Measurements from ENCODE around the gene SLC7A7.
A peak's percentile ranks its signal among the peaks of the same experiment; 100 is the strongest.
"Not testable (repeated sequence)": the region's sequence is repeated elsewhere in the genome, so short reads cannot be mapped to it uniquely, and the experiment has no call there.

The SLC7A7 gene

DNA sequence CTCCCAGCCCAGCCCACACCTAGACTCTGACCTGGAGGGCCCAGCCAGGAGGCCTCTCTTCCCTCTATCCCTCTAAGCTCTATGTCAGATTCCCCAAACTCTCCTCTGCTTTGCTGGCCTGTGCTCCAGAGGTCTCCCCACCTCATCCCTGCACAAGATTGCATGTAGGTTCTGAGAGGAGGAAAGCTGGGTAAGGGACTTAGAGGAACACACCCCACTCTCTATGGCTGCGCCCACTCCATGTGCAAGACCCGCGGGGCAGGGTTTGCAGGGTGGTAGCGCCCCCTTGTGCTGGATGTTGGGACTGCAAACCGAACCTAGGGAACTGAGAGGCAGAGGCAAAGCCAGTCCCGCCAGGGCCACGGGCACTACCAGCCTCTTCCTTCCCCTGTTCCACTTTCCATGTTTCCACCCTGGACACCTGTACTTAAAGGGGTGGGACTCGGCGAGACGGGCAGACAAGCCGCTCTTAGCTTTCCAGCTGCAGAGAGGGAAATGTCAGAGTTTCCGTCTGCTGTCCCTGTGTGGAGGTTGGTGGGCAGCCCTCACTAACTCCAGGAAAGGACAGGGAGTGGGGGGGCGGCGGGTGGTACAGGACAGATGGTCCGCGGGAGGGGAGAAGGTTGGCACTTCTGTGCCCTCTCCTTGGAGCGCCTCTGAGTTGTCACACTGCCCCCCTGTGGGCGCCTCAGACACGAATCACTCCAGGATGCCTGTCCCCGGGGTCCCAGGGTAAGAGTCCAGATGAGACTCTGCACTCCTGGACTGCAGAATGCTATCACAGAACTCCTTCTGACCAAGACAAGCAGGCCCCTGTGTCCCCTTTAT lies 37.9 kb upstream of the SLC7A7 start:
- TF ChIP-seq, protein P1, sequence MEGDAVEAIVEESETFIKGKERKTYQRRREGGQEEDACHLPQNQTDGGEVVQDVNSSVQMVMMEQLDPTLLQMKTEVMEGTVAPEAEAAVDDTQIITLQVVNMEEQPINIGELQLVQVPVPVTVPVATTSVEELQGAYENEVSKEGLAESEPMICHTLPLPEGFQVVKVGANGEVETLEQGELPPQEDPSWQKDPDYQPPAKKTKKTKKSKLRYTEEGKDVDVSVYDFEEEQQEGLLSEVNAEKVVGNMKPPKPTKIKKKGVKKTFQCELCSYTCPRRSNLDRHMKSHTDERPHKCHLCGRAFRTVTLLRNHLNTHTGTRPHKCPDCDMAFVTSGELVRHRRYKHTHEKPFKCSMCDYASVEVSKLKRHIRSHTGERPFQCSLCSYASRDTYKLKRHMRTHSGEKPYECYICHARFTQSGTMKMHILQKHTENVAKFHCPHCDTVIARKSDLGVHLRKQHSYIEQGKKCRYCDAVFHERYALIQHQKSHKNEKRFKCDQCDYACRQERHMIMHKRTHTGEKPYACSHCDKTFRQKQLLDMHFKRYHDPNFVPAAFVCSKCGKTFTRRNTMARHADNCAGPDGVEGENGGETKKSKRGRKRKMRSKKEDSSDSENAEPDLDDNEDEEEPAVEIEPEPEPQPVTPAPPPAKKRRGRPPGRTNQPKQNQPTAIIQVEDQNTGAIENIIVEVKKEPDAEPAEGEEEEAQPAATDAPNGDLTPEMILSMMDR (conservative IDR thresholded peaks at IDR 0.05; ENCODE audit: low read depth, low read length), result peak; percentile 90
- peak; percentile 91 for DNase-seq (ENCODE audit: low read depth)
- H3K4me3 ChIP-seq (ENCODE audit: low read depth, low read length), result peak overlapping the region; percentile 57

- no peak overlapping the region for H3K4me3 ChIP-seq (ENCODE audit: low read depth, low read length)
- TF ChIP-seq, protein P1 (conservative IDR thresholded peaks at IDR 0.05; ENCODE audit: low read depth, low read length), result no peak
- no peak for DNase-seq (ENCODE audit: low read depth)
Observed at GRCh38 chr14:22852599-22852939, 37.3 kb upstream of the SLC7A7 start.

DNA sequence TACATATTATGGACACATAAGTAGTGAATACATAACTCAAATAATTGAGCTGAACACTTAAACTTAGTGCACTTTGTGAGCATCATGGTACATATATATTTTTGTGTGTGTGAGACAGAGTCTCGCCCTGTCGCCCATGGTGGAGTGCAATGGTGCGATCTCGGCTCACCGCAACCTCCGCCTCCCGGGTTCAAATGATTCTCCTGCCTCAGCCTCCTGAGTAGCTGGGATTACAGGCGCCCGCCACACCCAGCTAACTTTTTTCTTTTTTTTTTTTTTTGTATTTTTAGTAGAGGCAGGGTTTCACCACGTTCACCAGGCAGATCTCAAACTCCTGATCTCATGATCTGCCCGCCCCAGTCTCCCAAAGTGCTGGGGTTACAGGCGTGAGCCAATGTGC lies 36.9 kb upstream of the SLC7A7 start:
- H3K4me3 ChIP-seq (ENCODE audit: low read depth, low read length); DNase-seq (ENCODE audit: low read depth): not testable (repeated sequence)

- TF ChIP-seq, protein P1 (conservative IDR thresholded peaks at IDR 0.05; ENCODE audit: low read depth, low read length), result no peak
- DNase-seq (ENCODE audit: low read depth), result peak; percentile 96
Observed at GRCh38 chr14:22850944-22851764, 35.9 kb upstream of the SLC7A7 start.

GRCh38 chr14:22849212-22849819 lies 34.1 kb upstream of the SLC7A7 start:
- H3K4me3 ChIP-seq (ENCODE audit: low read depth, low read length), result no peak overlapping the region
- TF ChIP-seq, protein P1 (conservative IDR thresholded peaks at IDR 0.05; ENCODE audit: low read depth, low read length), result no peak
- DNase-seq (ENCODE audit: low read depth), result peak; percentile 92

More at GRCh38 chr14:22850944-22851764, 35.9 kb upstream of the SLC7A7 start:
- H3K4me3 ChIP-seq (ENCODE audit: low read depth, low read length), result no peak overlapping the region

DNA sequence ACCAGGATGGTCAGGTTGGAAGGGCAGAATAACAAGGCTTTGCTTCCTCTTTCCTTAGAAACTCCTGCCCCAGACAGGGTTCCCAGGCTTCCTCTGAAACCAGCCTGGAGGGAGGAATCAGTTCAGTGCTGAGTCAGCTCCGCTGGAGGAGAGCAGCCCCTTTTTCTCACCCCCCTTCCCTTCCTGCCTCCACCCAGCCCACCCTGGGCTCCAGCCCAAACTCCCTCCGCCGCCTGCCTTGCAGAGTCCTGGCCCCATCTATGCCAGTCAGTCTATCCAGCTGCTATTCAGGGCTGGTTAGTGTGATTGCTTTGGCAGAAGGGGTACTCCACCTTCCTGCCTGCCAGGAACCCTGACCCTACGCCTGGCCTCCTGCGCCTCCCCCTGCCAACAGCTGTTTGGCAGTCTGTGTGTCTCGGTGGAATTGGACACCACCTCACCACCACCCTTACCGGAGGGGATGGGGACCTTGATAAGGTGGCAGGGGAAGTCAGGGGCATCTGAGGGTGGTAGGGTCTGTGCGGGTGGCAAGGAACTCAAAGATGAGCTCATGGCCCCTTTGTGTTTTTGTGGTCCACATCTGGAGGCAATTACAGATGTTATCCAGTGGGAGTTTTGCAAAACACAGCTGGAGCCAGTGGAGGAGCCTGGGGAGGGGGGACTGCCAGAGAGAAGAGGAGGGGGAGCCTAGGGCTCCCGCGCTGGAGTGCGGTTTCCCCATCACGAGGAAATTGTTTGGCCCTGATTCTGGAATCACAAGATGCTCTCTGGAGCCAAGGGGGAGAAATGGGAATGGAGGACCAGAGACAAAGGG lies 33.3 kb upstream of the SLC7A7 start:
- peak; percentile 95 for DNase-seq (ENCODE audit: low read depth)

More for the DNA sequence above, 33.3 kb upstream of the SLC7A7 start:
- TF ChIP-seq, protein P1 (conservative IDR thresholded peaks at IDR 0.05; ENCODE audit: low read depth, low read length), result no peak
- peak overlapping the region; percentile 1 for H3K4me3 ChIP-seq (ENCODE audit: low read depth, low read length)
